GM21381 (cell line): ENCODE data around the gene CYP26B1.

Experiments used
- ATAC-seq: cut with Tn5 transposase; IDR thresholded peaks from one replicate; pipeline ENCODE4 v1.9.1; 2021; ENCODE audit warnings: mild to moderate bottlenecking, moderate library complexity; ENCODE audit not compliant: unreplicated experiment

The CYP26B1 gene

GRCh38 chr2:72155737-72156136 is 8.1 kb upstream of the CYP26B1 start:
- no peak for ATAC-seq

GRCh38 chr2:72155151-72155550 is 7.5 kb upstream of the CYP26B1 start:
- no peak for ATAC-seq

GRCh38 chr2:72154386-72154975 is 6.8 kb upstream of the CYP26B1 start:
- no peak for ATAC-seq

- no peak for ATAC-seq
Observed at GRCh38 chr2:72153924-72154323, 6.3 kb upstream of the CYP26B1 start.

GRCh38 chr2:72153026-72153791 is 5.5 kb upstream of the CYP26B1 start:
- no peak for ATAC-seq

- no peak for ATAC-seq
Observed at GRCh38 chr2:72150861-72151356, 3.2 kb upstream of the CYP26B1 start.

GRCh38 chr2:72150157-72150860 is 2.6 kb upstream of the CYP26B1 start:
- peak; percentile 70 for ATAC-seq

GRCh38 chr2:72149556-72150156 is 2.0 kb upstream of the CYP26B1 start:
- ATAC-seq: no peak

GRCh38 chr2:72148837-72149555 is 1.3 kb upstream of the CYP26B1 start:
- no peak for ATAC-seq

- ATAC-seq: no peak
Observed at GRCh38 chr2:72148003-72148836, 558 bp upstream of the CYP26B1 start.

- no peak for ATAC-seq
Observed at GRCh38 chr2:72146347-72147302, 1.0 kb downstream of the CYP26B1 start.

- ATAC-seq: no peak
Observed at GRCh38 chr2:72145658-72146329, 1.9 kb downstream of the CYP26B1 start.

- ATAC-seq: no peak
Observed at GRCh38 chr2:72145289-72145657, 2.4 kb downstream of the CYP26B1 start.

GRCh38 chr2:72144632-72145288 is 2.9 kb downstream of the CYP26B1 start:
- no peak for ATAC-seq

GRCh38 chr2:72144274-72144631 is 3.4 kb downstream of the CYP26B1 start:
- ATAC-seq: no peak

- ATAC-seq: no peak
Observed at GRCh38 chr2:72143441-72144273, 4.0 kb downstream of the CYP26B1 start.
